GM23338 (cell line): ENCODE measurements around the gene NEIL1. TPM values are rescaled to one million over a fixed set of nuclear protein-coding genes. Genes with fewer than 3 reads are reported as not detected.

Experiments
- ATAC-seq: fragments of 200-7000 bp; cut with Tn5 transposase; 3 replicates; pipeline ENCODE4 v1.9.1; 2020
- DNase-seq: peaks from one replicate; pipeline ENCODE4 v3.0.0-alpha.2; 2015; ENCODE audit warnings: low spot score
- H2AFZ ChIP-seq: fragments of 200-600 bp; sonication (generic); 2 replicates; pipeline ENCODE4 v1.8.0; 2016; ENCODE audit warnings: antibody characterized with exemption, mild to moderate bottlenecking, moderate library complexity
- H3F3A ChIP-seq: fragments of 200-600 bp; sonication (generic); replicated peaks from 2 replicates; pipeline ENCODE4 v1.8.0; 2017; ENCODE audit warnings: antibody characterized with exemption, mixed run types, low read depth
- H3K27ac ChIP-seq: fragments of 200-600 bp; sonication (generic); 2 replicates; pipeline ENCODE4 v1.6.1; 2016; ENCODE audit warnings: low read depth
- H3K27me3 ChIP-seq: fragments of 200-600 bp; sonication (generic); 2 replicates; pipeline ENCODE4 v1.8.0; 2016; ENCODE audit warnings: mild to moderate bottlenecking, mixed run types, moderate library complexity; ENCODE audit not compliant: insufficient read depth
- H3K36me3 ChIP-seq: fragments of 200-600 bp; sonication (generic); 2 replicates; pipeline ENCODE4 v1.8.0; 2016; ENCODE audit warnings: mild to moderate bottlenecking; ENCODE audit not compliant: insufficient read depth
- H3K4me1 ChIP-seq: fragments of 200-600 bp; sonication (generic); 2 replicates; pipeline ENCODE4 v1.8.0; 2016; ENCODE audit warnings: mild to moderate bottlenecking, moderate library complexity; ENCODE audit not compliant: insufficient read depth
- H3K4me2 ChIP-seq: fragments of 200-600 bp; sonication (generic); 2 replicates; pipeline ENCODE4 v1.7.1; 2017; ENCODE audit warnings: mixed run types
- H3K4me3 ChIP-seq: fragments of 200-600 bp; sonication (generic); 2 replicates; pipeline ENCODE4 v1.6.1; 2016; ENCODE audit warnings: mixed run types
- H3K79me2 ChIP-seq: fragments of 200-600 bp; sonication (generic); replicated peaks from 2 replicates; pipeline ENCODE4 v1.8.0; 2017; ENCODE audit warnings: mild to moderate bottlenecking; ENCODE audit not compliant: insufficient read depth
- H3K9me2 ChIP-seq: fragments of 200-600 bp; sonication (generic); 2 replicates; pipeline ENCODE4 v1.8.0; 2017; ENCODE audit not compliant: insufficient read depth
- H4K20me1 ChIP-seq: fragments of 200-600 bp; sonication (generic); replicated peaks from 2 replicates; pipeline ENCODE4 v1.8.0; 2017; ENCODE audit warnings: mild to moderate bottlenecking; ENCODE audit not compliant: insufficient read depth
- H3K27ac Mint-ChIP-seq: 2 replicates; pipeline ENCODE4 v1.8.0; 2020; ENCODE audit warnings: inconsistent platforms, mild to moderate bottlenecking, moderate library complexity, mixed read lengths
- H3K27me3 Mint-ChIP-seq: 3 replicates; pipeline ENCODE4 v1.8.0; 2022; ENCODE audit warnings: low read depth, mild to moderate bottlenecking, moderate library complexity, mixed read lengths, inconsistent platforms; ENCODE audit not compliant: insufficient read depth, poor library complexity
- H3K36me3 Mint-ChIP-seq: 3 replicates; pipeline ENCODE4 v1.8.0; 2021; ENCODE audit warnings: low read depth, mild to moderate bottlenecking, inconsistent platforms, moderate library complexity, mixed read lengths
- H3K4me1 Mint-ChIP-seq: 3 replicates; pipeline ENCODE4 v1.8.0; 2020; ENCODE audit warnings: mild to moderate bottlenecking, inconsistent platforms, mixed read lengths
- H3K4me3 Mint-ChIP-seq: 3 replicates; pipeline ENCODE4 v1.8.0; 2021; ENCODE audit warnings: moderate library complexity, mild to moderate bottlenecking, inconsistent platforms, mixed read lengths
- H3K9me3 Mint-ChIP-seq: 3 replicates; pipeline ENCODE4 v1.8.0; 2020; ENCODE audit warnings: moderate library complexity, mild to moderate bottlenecking, inconsistent platforms, mixed read lengths
- CREB1 ChIP-seq: fragments of 250-450 bp; sonication (Bioruptor Pico); IDR thresholded peaks from 2 replicates; pipeline ENCODE4 v1.5.0; 2020; ENCODE audit warnings: low read depth, mild to moderate bottlenecking, moderate library complexity
- CTCF ChIP-seq, 2 experiments: fragments of 200-600 bp in 1 of 2; sonication (generic) in 1 of 2; conservative IDR thresholded peaks; 2 replicates each; pipeline versions ENCODE4 v1.5.1 to v1.6.1; 2016 to 2017; ENCODE audit warnings: antibody characterized with exemption in 2 of 2, low read depth in 2 of 2, mild to moderate bottlenecking in 2 of 2, moderate library complexity in 1 of 2
- ETS1 ChIP-seq: IDR thresholded peaks from 2 replicates; pipeline ENCODE4 v1.6.1; 2016; ENCODE audit warnings: antibody characterized with exemption
- EZH2 ChIP-seq: fragments of 200-600 bp; sonication (generic); IDR thresholded peaks from one replicate; pipeline ENCODE4 v1.8.0; 2017; ENCODE audit warnings: antibody characterized with exemption, mild to moderate bottlenecking, low read depth; ENCODE audit not compliant: unreplicated experiment
- EZH2phosphoT487 ChIP-seq: fragments of 200-600 bp; sonication (generic); IDR thresholded peaks from one replicate; pipeline ENCODE4 v1.8.1; 2018; ENCODE audit warnings: antibody characterized with exemption; ENCODE audit not compliant: unreplicated experiment
- JUNB ChIP-seq: IDR thresholded peaks from one replicate; pipeline ENCODE4 v1.6.1; 2016; ENCODE audit warnings: antibody characterized with exemption; ENCODE audit not compliant: unreplicated experiment
- NANOG ChIP-seq: IDR thresholded peaks from 2 replicates; pipeline ENCODE4 v1.6.1; 2016; ENCODE audit warnings: antibody characterized with exemption, borderline replicate concordance
- POLR2AphosphoS5 ChIP-seq: IDR thresholded peaks from 2 replicates; pipeline ENCODE4 v1.6.1; 2016; ENCODE audit warnings: antibody characterized with exemption, low read depth
- REST ChIP-seq: IDR thresholded peaks from one replicate; pipeline ENCODE4 v1.6.1; 2018; ENCODE audit warnings: antibody characterized with exemption; ENCODE audit not compliant: unreplicated experiment
- STAT1 ChIP-seq: IDR thresholded peaks from one replicate; pipeline ENCODE4 v1.6.1; 2016; ENCODE audit warnings: antibody characterized with exemption; ENCODE audit not compliant: unreplicated experiment
- ZNF114 ChIP-seq: fragments of 250-450 bp; sonication (Bioruptor Pico); IDR thresholded peaks from 2 replicates; pipeline ENCODE4 v1.5.0; 2020; ENCODE audit warnings: mild to moderate bottlenecking, moderate library complexity
- ZNF331 ChIP-seq: fragments of 250-450 bp; sonication (Bioruptor Pico); IDR thresholded peaks from 2 replicates; pipeline ENCODE4 v1.5.0; 2020; ENCODE audit warnings: low read depth, mild to moderate bottlenecking, moderate library complexity
- ZNF462 ChIP-seq: fragments of 250-450 bp; sonication (Bioruptor Pico); IDR thresholded peaks from 2 replicates; pipeline ENCODE4 v1.5.0; 2020; ENCODE audit warnings: mild to moderate bottlenecking, moderate library complexity
- polyA plus RNA-seq: library from polyadenylated mRNA; unstranded; fragments of >200 nt; fragmentation: Nextera tagmentation; extraction: Ambion mirVana; gene quantifications from 2 replicates; pipeline ENCODE4 v1.2.1, GENCODE V29; 2016
- total RNA-seq: library from RNA; depleted of rRNA; stranded (reverse); fragments of >200 nt; shearing (Covaris generic); gene quantifications from 2 replicates; pipeline ENCODE4 v1.2.3, GENCODE V29; 2014

The NEIL1 gene
- total and polyA plus RNA-seq, 2 experiments from 2014 or later: 6.2 to 17.0 TPM

GRCh38 chr15:75349851-75350588, 3.2 kb downstream of the NEIL1 start:
- H4K20me1 ChIP-seq: no peaks in the 10 kb centered on the region
- H3K27me3 ChIP-seq: peaks cover 36% of the 10 kb centered on the region
- H3K9me2 ChIP-seq: 0 out of 2 replicates have a peak, but pooled peaks cover 5% of the 10 kb centered on the region
- 0 out of 2 replicates have a peak, but pooled peaks cover 4% of the 10 kb centered on the region for H3F3A ChIP-seq
- H3K4me3 ChIP-seq: no peak overlapping the region
- no peaks in the 10 kb centered on the region for H3K36me3 ChIP-seq
- H2AFZ ChIP-seq: no peak overlapping the region
- peaks cover 4% of the 10 kb centered on the region; the same call in 2 of the 3 replicates for H3K4me1 Mint-ChIP-seq
- H3K4me3 Mint-ChIP-seq: no peak overlapping the region
- H3K79me2 ChIP-seq: no peaks in the 10 kb centered on the region
- peaks cover 32% of the 10 kb centered on the region for H3K27me3 Mint-ChIP-seq
- peaks cover 4% of the 10 kb centered on the region; the same call in 1 of the 2 replicates for H3K4me1 ChIP-seq
- TF ChIP-seq ETS1 (no peak), NANOG (no peak), REST (no peak), STAT1 (no peak), CTCF (conservative IDR thresholded peaks at IDR 0.05; ENCODE audit: low read depth in 2 of 2) (no peak), JUNB (no peak), CREB1 (CRISPR knock-in tag) (no peak), ZNF114 (CRISPR knock-in tag) (no peak), EZH2phosphoT487 (no peak), ZNF331 (no peak), EZH2 (no peak), ZNF462 (CRISPR knock-in tag) (no peak), POLR2AphosphoS5 (no peak)
- H3K9me3 Mint-ChIP-seq: no peaks in the 10 kb centered on the region
- DNase-seq (no peak), ATAC-seq (no peak)
- H3K27ac Mint-ChIP-seq: no peak overlapping the region
- H3K27ac ChIP-seq: no peak overlapping the region
- no peak overlapping the region for H3K4me2 ChIP-seq
- peaks cover 5% of the 10 kb centered on the region; the same call in 1 of the 3 replicates for H3K36me3 Mint-ChIP-seq
